ENCODE results near the gene PDZK1. TPM values are rescaled to one million over a fixed set of nuclear protein-coding genes. Genes with fewer than 3 reads are reported as not detected.
"Not testable (repeated sequence)": the region's sequence is repeated elsewhere in the genome, so short reads cannot be mapped to it uniquely, and the experiment has no call there.

The PDZK1 gene
- total and polyA plus RNA-seq, 12 donors = 1.8 to 7.5 (median 3.4) TPM

GRCh38 chr1:145662502-145662901, 44.7 kb downstream of the PDZK1 start:
- intact Hi-C loops (cut with DNase I); DNase-seq; H3K27me3 ChIP-seq; H3K36me3 ChIP-seq (replicated peaks in 1 of 2); H3K4me3 ChIP-seq; H3K27ac ChIP-seq; H3K9me3 ChIP-seq (replicated peaks in 1 of 3); H3K4me1 ChIP-seq (replicated peaks in 1 of 2): not testable (repeated sequence)
- 53 to 66% (median 60%) methylated on average over 2 of the region's 2 CpGs for WGBS, 4 donors

- DNase-seq; H3K36me3 ChIP-seq (replicated peaks in 1 of 2); H3K27me3 ChIP-seq; H3K4me1 ChIP-seq (replicated peaks in 1 of 2); H3K9me3 ChIP-seq (replicated peaks in 1 of 3); intact Hi-C loops (cut with DNase I); H3K4me3 ChIP-seq; H3K27ac ChIP-seq: not testable (repeated sequence)
- WGBS, 4 donors = 91 to 100% (median 96%) methylated on average over 2 to 5 of the region's 7 CpGs
Measured at GRCh38 chr1:145656245-145656943, 50.8 kb downstream of the PDZK1 start.

- WGBS, 4 donors = no CpG with 5 or more reads among the region's 1 CpG
- H3K9me3 ChIP-seq (replicated peaks in 1 of 3); intact Hi-C loops (cut with DNase I): not testable (repeated sequence)
Measured at GRCh38 chr1:145643990-145644389, 63.2 kb downstream of the PDZK1 start.

GRCh38 chr1:145641886-145642285, 65.3 kb downstream of the PDZK1 start:
- H3K27me3 ChIP-seq; intact Hi-C loops (cut with DNase I); H3K36me3 ChIP-seq (replicated peaks in 1 of 2); H3K4me3 ChIP-seq; H3K4me1 ChIP-seq (replicated peaks in 1 of 2); H3K9me3 ChIP-seq (replicated peaks in 1 of 3); H3K27ac ChIP-seq; DNase-seq: not testable (repeated sequence)
- 90 to 100% (median 100%) methylated on average over 1 of the region's 2 CpGs for WGBS, 4 donors

More at GRCh38 chr1:145643990-145644389, 63.2 kb downstream of the PDZK1 start:
- not testable (repeated sequence) for H3K4me1 ChIP-seq (replicated peaks in 1 of 2); DNase-seq; H3K27ac ChIP-seq; H3K27me3 ChIP-seq; H3K4me3 ChIP-seq; H3K36me3 ChIP-seq (replicated peaks in 1 of 2)

- WGBS, 4 donors = 38 to 82% (median 55%) methylated on average over 1 of the region's 1 CpG
- intact Hi-C loops (cut with DNase I); H3K27me3 ChIP-seq; H3K36me3 ChIP-seq (replicated peaks in 1 of 2); H3K27ac ChIP-seq; DNase-seq; H3K4me3 ChIP-seq; H3K4me1 ChIP-seq (replicated peaks in 1 of 2); H3K9me3 ChIP-seq (replicated peaks in 1 of 3): not testable (repeated sequence)
Measured at GRCh38 chr1:145636237-145636636, 70.9 kb downstream of the PDZK1 start.

GRCh38 chr1:145622177-145622576, 85.0 kb downstream of the PDZK1 start:
- H3K36me3 ChIP-seq (replicated peaks in 1 of 2); H3K9me3 ChIP-seq (replicated peaks in 1 of 3); DNase-seq; intact Hi-C loops (cut with DNase I); H3K27ac ChIP-seq; H3K27me3 ChIP-seq; H3K4me1 ChIP-seq (replicated peaks in 1 of 2); H3K4me3 ChIP-seq: not testable (repeated sequence)
- WGBS, 4 donors = no CpG with 5 or more reads among the region's 1 CpG

Other genes with a start within 250 kb of the PDZK1 start
- 10 to 100 TPM; 18.5 to 86.6 (median 29.4) TPM for gene GPR89A, start 99.4 kb downstream of the PDZK1 start, total RNA-seq
- 10 to 100 TPM; 17.8 to 29.4 (median 17.8) TPM for gene GPR89A, start 99.4 kb downstream of the PDZK1 start, polyA plus RNA-seq
- gene CD160, start 12.1 kb upstream of the PDZK1 start, total RNA-seq = under 1 TPM in 2 of 9 donors, not detected in 7; 0.21 to 0.22 TPM
- gene CD160, start 12.1 kb upstream of the PDZK1 start, polyA plus RNA-seq = under 1 TPM; 0.10 to 0.48 (median 0.35) TPM
- 10 to 100 TPM in 8 of 9 donors, 1 to 10 TPM in 1; 8.3 to 19.2 (median 13.0) TPM for gene RNF115, start 116.7 kb upstream of the PDZK1 start, total RNA-seq
- 10 to 100 TPM in 1 of 3 donors, 1 to 10 TPM in 2; 8.4 to 17.1 (median 9.3) TPM for gene RNF115, start 116.7 kb upstream of the PDZK1 start, polyA plus RNA-seq
- gene POLR3C, start 116.8 kb upstream of the PDZK1 start, total RNA-seq = 10 to 100 TPM; 15.5 to 28.4 (median 20.8) TPM
- 10 to 100 TPM; 12.0 to 19.8 (median 16.2) TPM for gene POLR3C, start 116.8 kb upstream of the PDZK1 start, polyA plus RNA-seq
- 1 to 10 TPM; 1.5 to 6.5 (median 3.4) TPM for gene NUDT17, start 138.3 kb upstream of the PDZK1 start, total RNA-seq
- 1 to 10 TPM; 2.1 to 7.8 (median 3.2) TPM for gene NUDT17, start 138.3 kb upstream of the PDZK1 start, polyA plus RNA-seq
- 10 to 100 TPM in 8 of 9 donors, 1 to 10 TPM in 1; 7.5 to 34.1 (median 20.8) TPM for gene PIAS3, start 151.7 kb upstream of the PDZK1 start, total RNA-seq
- 10 to 100 TPM; 17.9 to 40.5 (median 26.0) TPM for gene PIAS3, start 151.7 kb upstream of the PDZK1 start, polyA plus RNA-seq
- gene ANKRD35, start 178.5 kb upstream of the PDZK1 start, total RNA-seq = 1 to 10 TPM in 3 of 9 donors, under 1 TPM in 5, not detected in 1; 0.37 to 1.3 (median 0.65) TPM
- 1 to 10 TPM in 2 of 3 donors, under 1 TPM in 1; 0.55 to 2.0 (median 1.2) TPM for gene ANKRD35, start 178.5 kb upstream of the PDZK1 start, polyA plus RNA-seq
- gene ITGA10, start 202.7 kb upstream of the PDZK1 start, total RNA-seq = 1 to 10 TPM in 7 of 9 donors, under 1 TPM in 2; 0.54 to 2.7 (median 1.4) TPM
- gene ITGA10, start 202.7 kb upstream of the PDZK1 start, polyA plus RNA-seq = 1 to 10 TPM in 2 of 3 donors, under 1 TPM in 1; 0.93 to 4.0 (median 3.6) TPM
- gene PEX11B, start 211.3 kb upstream of the PDZK1 start, total RNA-seq = 10 to 100 TPM; 24.8 to 44.4 (median 33.0) TPM
- gene PEX11B, start 211.3 kb upstream of the PDZK1 start, polyA plus RNA-seq = 10 to 100 TPM; 21.2 to 52.9 (median 25.8) TPM
- 100 to 1,000 TPM in 6 of 9 donors, 10 to 100 TPM in 3; 68.9 to 171 (median 116) TPM for gene RBM8A, start 220.1 kb upstream of the PDZK1 start, total RNA-seq
- 100 to 1,000 TPM in 2 of 3 donors, 10 to 100 TPM in 1; 61.5 to 223 (median 102) TPM for gene RBM8A, start 220.1 kb upstream of the PDZK1 start, polyA plus RNA-seq